ENCODE measurements around the gene APOE. TPM values are rescaled to one million over a fixed set of nuclear protein-coding genes. Genes with fewer than 3 reads are reported as not detected.
"Not testable (repeated sequence)": the region's sequence is repeated elsewhere in the genome, so short reads cannot be mapped to it uniquely, and the experiment has no call there.

The APOE gene
- not detected for polyA plus RNA-seq (ENCODE audit: low read depth in 6 of 6)

- Mint-ChIP-seq H3K36me3 (peaks cover 0 to 8% of the 10 kb centered on the region in 2 donors), H3K4me1 (peaks cover 7 to 28% (median 17%) of the 10 kb centered on the region in 3 donors), H3K27ac (no peak within 1 kb of the TSS), H3K4me3 (peak within 1 kb of the TSS in 4 of 8 donors; percentile 25 to 69 (median 50)), H3K9me3 (peaks cover 0 to 4% (median 0%) of the 10 kb centered on the region in 7 donors), H3K27me3 (peaks cover 11 to 35% (median 31%) of the 10 kb centered on the region in 3 donors)
- ATAC-seq (ENCODE audit: low read depth in 2 of 2) (peak in 1 of 2 donors; percentile 3), DNase-seq (no peak)
These were observed at the start of gene APOE for GRCh38 chr19:44905437-44906160. APOE (plus strand) TSS chr19:44905796; CDS start chr19:44906625, 829 bp downstream.

DNA sequence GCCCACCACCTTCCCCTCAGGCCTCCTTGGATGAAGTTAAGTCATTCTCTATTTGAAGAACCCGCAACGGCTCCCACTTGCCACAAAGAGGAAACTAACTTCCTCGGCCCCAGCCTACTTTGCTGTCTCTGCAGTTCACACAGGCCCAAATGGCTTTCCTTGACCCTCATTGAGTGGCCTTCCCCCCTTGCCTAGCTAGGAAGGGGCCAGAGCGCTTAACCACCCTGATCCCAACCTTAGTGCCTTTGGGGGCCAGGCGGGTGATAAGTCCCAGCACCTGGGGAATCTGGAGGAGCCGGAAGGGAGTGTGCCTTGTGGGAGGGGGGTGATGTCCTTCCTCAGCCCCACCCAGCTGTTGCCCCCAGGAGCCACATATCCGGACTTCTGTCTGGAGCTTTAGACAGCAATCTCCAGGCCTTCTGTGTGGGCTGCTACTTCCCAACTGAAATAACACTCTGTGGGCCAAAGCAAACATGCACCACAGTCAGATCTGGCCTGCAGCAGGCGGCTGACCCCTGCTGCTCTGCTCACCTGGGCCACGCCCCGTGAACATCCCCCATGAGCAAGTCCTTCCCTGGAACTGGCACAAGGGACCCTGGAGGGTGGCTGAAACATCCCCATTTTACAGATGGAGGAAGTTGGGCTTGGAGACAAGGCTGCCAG lies 49.0 kb upstream of the APOE start:
- H3K27me3 Mint-ChIP-seq: peaks cover 5 to 22% (median 21%) of the 10 kb centered on the region in 3 donors
- H3K4me1 Mint-ChIP-seq: peaks cover 0 to under 1% (median 0%) of the 10 kb centered on the region in 3 donors
- no peaks in the 10 kb centered on the region for H3K36me3 Mint-ChIP-seq
- peak overlapping the region in 1 of 8 donors; percentile 22 for H3K4me3 Mint-ChIP-seq
- H3K9me3 Mint-ChIP-seq: peaks cover 0 to 3% (median 0%) of the 10 kb centered on the region in 7 donors
- peak overlapping the region in 1 of 6 donors; percentile 39 for H3K27ac Mint-ChIP-seq
- DNase-seq (no peak), ATAC-seq (ENCODE audit: low read depth in 2 of 2) (no peak)

DNA sequence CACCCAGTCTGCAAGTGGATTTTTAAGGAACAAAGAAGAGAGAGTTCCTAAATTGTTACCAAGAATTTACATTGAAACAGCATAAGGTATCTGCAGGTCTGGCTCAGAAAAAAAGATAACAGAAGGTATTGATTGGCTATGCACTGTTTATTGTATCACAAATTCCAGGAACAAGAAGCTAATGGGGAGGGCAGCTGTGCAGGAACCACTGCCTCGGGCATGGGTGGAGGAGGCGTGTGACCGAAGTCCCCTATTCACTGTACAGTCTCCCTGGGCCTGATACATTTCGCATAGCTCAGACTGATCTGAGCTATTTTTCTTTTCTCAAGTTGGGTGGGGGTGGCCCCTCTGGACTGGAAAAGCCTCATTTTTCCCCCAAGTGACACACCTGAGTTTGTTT lies 47.8 kb upstream of the APOE start:
- Mint-ChIP-seq H3K4me1 (no peaks in the 10 kb centered on the region), H3K4me3 (no peak overlapping the region), H3K9me3 (peaks cover 0 to 6% (median 0%) of the 10 kb centered on the region in 7 donors), H3K27me3 (peaks cover 5 to 13% (median 8%) of the 10 kb centered on the region in 3 donors), H3K36me3 (no peaks in the 10 kb centered on the region), H3K27ac (no peak overlapping the region)
- no peak for ATAC-seq (ENCODE audit: low read depth in 2 of 2)
- DNase-seq: no peak

DNA sequence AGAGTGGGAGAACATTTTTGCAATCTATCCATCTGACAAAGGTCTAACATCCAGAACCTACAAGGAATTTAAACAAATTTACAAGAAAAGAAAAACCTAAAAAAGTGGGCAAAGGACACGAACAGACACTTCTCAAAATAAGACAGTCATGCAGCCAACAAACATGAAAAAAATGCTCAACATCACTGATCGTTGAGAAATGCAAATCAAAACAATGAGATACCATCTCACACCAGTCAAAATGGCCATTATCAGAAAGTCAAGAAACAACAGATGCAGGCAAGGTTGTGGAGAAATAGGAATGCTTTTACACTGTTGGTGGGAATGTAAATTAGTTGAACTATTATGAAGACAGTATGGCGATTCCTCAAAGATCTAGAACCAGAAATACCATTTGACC lies 44.0 kb upstream of the APOE start:
- Mint-ChIP-seq H3K27me3 (peaks cover 0 to 11% (median 0%) of the 10 kb centered on the region in 3 donors), H3K27ac (peak overlapping the region in 1 of 6 donors; percentile 22)
- H3K9me3 Mint-ChIP-seq; DNase-seq; H3K4me3 Mint-ChIP-seq; ATAC-seq (ENCODE audit: low read depth in 2 of 2); H3K36me3 Mint-ChIP-seq; H3K4me1 Mint-ChIP-seq: not testable (repeated sequence)

DNA sequence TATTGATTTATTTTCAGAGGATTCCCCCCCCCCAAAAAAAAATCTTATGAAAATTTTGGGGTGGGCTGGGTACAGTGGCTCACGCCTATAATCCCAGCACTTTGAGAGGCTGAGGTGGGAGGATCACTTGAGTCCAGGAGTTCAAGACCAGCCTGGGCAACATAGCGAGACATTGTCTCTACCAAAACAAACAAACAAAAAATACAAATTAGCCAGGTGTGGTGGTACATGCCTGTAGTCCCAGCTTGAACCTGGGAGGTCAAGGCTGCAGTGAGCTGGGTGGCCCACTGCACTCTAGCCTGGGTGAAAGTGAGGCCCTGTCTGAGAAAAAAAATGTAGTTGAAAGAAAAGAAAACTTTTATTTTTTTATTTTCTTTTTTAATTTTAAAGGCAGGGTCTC lies 41.6 kb upstream of the APOE start:
- ATAC-seq (ENCODE audit: low read depth in 2 of 2) (no peak), DNase-seq (no peak)
- no peaks in the 10 kb centered on the region for H3K4me1 Mint-ChIP-seq
- no peak overlapping the region for H3K27ac Mint-ChIP-seq
- no peaks in the 10 kb centered on the region for H3K36me3 Mint-ChIP-seq
- H3K27me3 Mint-ChIP-seq: peaks cover 0 to 11% (median 0%) of the 10 kb centered on the region in 3 donors
- H3K9me3 Mint-ChIP-seq: peaks cover 0 to 6% (median 0%) of the 10 kb centered on the region in 7 donors
- H3K4me3 Mint-ChIP-seq: no peak overlapping the region

DNA sequence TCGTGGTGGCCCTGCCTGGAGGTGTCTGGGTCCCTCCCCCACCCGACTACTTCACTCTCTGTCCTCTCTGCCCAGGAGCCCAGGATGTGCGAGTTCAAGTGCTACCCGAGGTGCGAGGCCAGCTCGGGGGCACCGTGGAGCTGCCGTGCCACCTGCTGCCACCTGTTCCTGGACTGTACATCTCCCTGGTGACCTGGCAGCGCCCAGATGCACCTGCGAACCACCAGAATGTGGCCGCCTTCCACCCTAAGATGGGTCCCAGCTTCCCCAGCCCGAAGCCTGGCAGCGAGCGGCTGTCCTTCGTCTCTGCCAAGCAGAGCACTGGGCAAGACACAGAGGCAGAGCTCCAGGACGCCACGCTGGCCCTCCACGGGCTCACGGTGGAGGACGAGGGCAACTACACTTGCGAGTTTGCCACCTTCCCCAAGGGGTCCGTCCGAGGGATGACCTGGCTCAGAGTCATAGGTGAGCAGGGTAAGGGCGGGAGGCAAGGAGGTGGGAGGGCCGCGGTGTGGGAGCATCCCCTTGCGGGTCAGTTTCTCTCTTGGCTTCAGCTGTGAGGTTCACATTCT lies 40.3 kb upstream of the APOE start:
- H3K4me1 Mint-ChIP-seq: no peaks in the 10 kb centered on the region

GRCh38 chr19:44866664-44867063 lies 38.9 kb upstream of the APOE start:
- DNase-seq: no peak
- Mint-ChIP-seq H3K36me3 (no peaks in the 10 kb centered on the region), H3K9me3 (peaks cover 0 to 5% (median 0%) of the 10 kb centered on the region in 7 donors), H3K27me3 (peaks cover 0 to 7% (median 5%) of the 10 kb centered on the region in 3 donors), H3K4me1 (no peaks in the 10 kb centered on the region), H3K4me3 (no peak overlapping the region), H3K27ac (no peak overlapping the region)
- ATAC-seq (ENCODE audit: low read depth in 2 of 2): no peak

More for the DNA sequence above, 40.3 kb upstream of the APOE start:
- Mint-ChIP-seq H3K9me3 (peaks cover 0 to 6% (median 0%) of the 10 kb centered on the region in 7 donors), H3K4me3 (no peak overlapping the region), H3K27me3 (peaks cover 0 to 11% (median 5%) of the 10 kb centered on the region in 3 donors), H3K36me3 (no peaks in the 10 kb centered on the region), H3K27ac (peak overlapping the region in 1 of 6 donors; percentile 34)
- no peak for ATAC-seq (ENCODE audit: low read depth in 2 of 2)
- DNase-seq: no peak

GRCh38 chr19:44867578-44867977 lies 38.0 kb upstream of the APOE start:
- DNase-seq (no peak), ATAC-seq (ENCODE audit: low read depth in 2 of 2) (no peak)
- no peaks in the 10 kb centered on the region for H3K9me3 Mint-ChIP-seq
- H3K27ac Mint-ChIP-seq: peak overlapping the region in 1 of 6 donors; percentile 17
- no peaks in the 10 kb centered on the region for H3K4me1 Mint-ChIP-seq
- H3K36me3 Mint-ChIP-seq: no peaks in the 10 kb centered on the region
- H3K27me3 Mint-ChIP-seq: peaks cover 0 to 5% (median 5%) of the 10 kb centered on the region in 3 donors
- peak overlapping the region in 1 of 8 donors; percentile 69 for H3K4me3 Mint-ChIP-seq

- Mint-ChIP-seq H3K27ac (peak overlapping the region in 1 of 6 donors; percentile 60), H3K9me3 (no peaks in the 10 kb centered on the region), H3K36me3 (no peaks in the 10 kb centered on the region), H3K27me3 (peaks cover 0 to 5% (median 5%) of the 10 kb centered on the region in 3 donors), H3K4me1 (no peaks in the 10 kb centered on the region), H3K4me3 (peak overlapping the region in 1 of 8 donors; percentile 68)
- DNase-seq (no peak), ATAC-seq (ENCODE audit: low read depth in 2 of 2) (no peak)
These were observed 35.7 kb upstream of the APOE start for GRCh38 chr19:44869733-44870470.

- Mint-ChIP-seq H3K4me1 (no peaks in the 10 kb centered on the region), H3K27me3 (peaks cover 0 to 5% (median 0%) of the 10 kb centered on the region in 3 donors), H3K36me3 (no peaks in the 10 kb centered on the region), H3K4me3 (no peak overlapping the region), H3K9me3 (no peaks in the 10 kb centered on the region), H3K27ac (no peak overlapping the region)
- ATAC-seq (ENCODE audit: low read depth in 2 of 2) (no peak), DNase-seq (no peak)
These were observed 33.8 kb upstream of the APOE start for GRCh38 chr19:44871809-44872208.

GRCh38 chr19:44872661-44873060 lies 32.9 kb upstream of the APOE start:
- Mint-ChIP-seq H3K4me3 (peak overlapping the region in 1 of 8 donors; percentile 7), H3K9me3 (no peaks in the 10 kb centered on the region)

DNA sequence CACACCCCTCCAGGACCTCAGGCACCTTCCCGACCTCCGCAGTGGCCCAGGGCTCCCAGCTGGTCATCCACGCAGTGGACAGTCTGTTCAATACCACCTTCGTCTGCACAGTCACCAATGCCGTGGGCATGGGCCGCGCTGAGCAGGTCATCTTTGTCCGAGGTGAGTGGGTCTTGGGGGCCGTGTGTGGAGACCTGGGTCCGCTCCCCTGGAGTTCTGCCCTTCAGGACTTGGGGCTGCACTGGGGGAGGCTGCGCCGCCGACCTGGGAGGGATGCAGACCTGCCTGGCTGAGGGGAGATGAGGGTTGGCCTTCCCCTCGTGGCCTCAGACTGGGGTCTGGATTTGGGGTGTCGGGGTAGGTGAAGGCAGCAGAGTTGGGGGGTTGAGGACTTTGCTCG lies 31.3 kb upstream of the APOE start:
- DNase-seq (no peak), ATAC-seq (ENCODE audit: low read depth in 2 of 2) (no peak)
- H3K27me3 Mint-ChIP-seq: peaks cover 0 to 5% (median 4%) of the 10 kb centered on the region in 3 donors
- peaks cover 0 to 5% (median 2%) of the 10 kb centered on the region in 3 donors for H3K4me1 Mint-ChIP-seq
- no peak overlapping the region for H3K27ac Mint-ChIP-seq
- H3K9me3 Mint-ChIP-seq: no peaks in the 10 kb centered on the region
- no peaks in the 10 kb centered on the region for H3K36me3 Mint-ChIP-seq
- H3K4me3 Mint-ChIP-seq: no peak overlapping the region

More at GRCh38 chr19:44872661-44873060, 32.9 kb upstream of the APOE start:
- ATAC-seq (ENCODE audit: low read depth in 2 of 2) (no peak), DNase-seq (no peak)
- Mint-ChIP-seq H3K27ac (no peak overlapping the region), H3K4me1 (peaks cover 0 to 5% (median 2%) of the 10 kb centered on the region in 3 donors), H3K36me3 (no peaks in the 10 kb centered on the region), H3K27me3 (peaks cover 0 to 5% (median 0%) of the 10 kb centered on the region in 3 donors)
